ENCODE data around the gene PCDHGA1.
"Not testable (repeated sequence)": the region's sequence is repeated elsewhere in the genome, so short reads cannot be mapped to it uniquely, and the experiment has no call there.

Gene PCDHGA1

GRCh38 chr5:141349917-141350619, 19.8 kb downstream of the PCDHGA1 start, which contains the start of gene PCDHGB1:
TSS of gene PCDHGB1 (plus strand) at chr5:141350099. CDS start at chr5:141350261, 162 bp downstream.
- peak; percentile 13 for DNase-seq

GRCh38 chr5:141351591-141351990, 21.3 kb downstream of the PCDHGA1 start:
- no peak for DNase-seq

- no peak for DNase-seq
These were observed 24.7 kb downstream of the PCDHGA1 start, which contains the start of gene PCDHGA4 for GRCh38 chr5:141354900-141355469. TSS of gene PCDHGA4 (plus strand) at chr5:141355021. CDS start at chr5:141355108, 87 bp downstream.

GRCh38 chr5:141355641-141356040, 25.3 kb downstream of the PCDHGA1 start:
- DNase-seq, result no peak

GRCh38 chr5:141356133-141356532, 25.8 kb downstream of the PCDHGA1 start:
- no peak for DNase-seq

- DNase-seq, result no peak
These were observed 26.6 kb downstream of the PCDHGA1 start for GRCh38 chr5:141356950-141357349.

- DNase-seq, result no peak
These were observed 29.6 kb downstream of the PCDHGA1 start, which contains the start of gene PCDHGB2 for GRCh38 chr5:141359790-141360426. TSS of gene PCDHGB2 (plus strand) at chr5:141359994. CDS start at chr5:141360136, 142 bp downstream.

- DNase-seq, result no peak
These were observed 30.4 kb downstream of the PCDHGA1 start for GRCh38 chr5:141360685-141361084.

GRCh38 chr5:141362719-141363118, 32.4 kb downstream of the PCDHGA1 start:
- DNase-seq, result no peak

GRCh38 chr5:141363952-141364660, 33.8 kb downstream of the PCDHGA1 start, which contains the start of gene PCDHGA5:
TSS of gene PCDHGA5 (plus strand) at chr5:141364162. CDS start at chr5:141364331, 169 bp downstream.
- DNase-seq, result no peak

- no peak for DNase-seq
These were observed 35.9 kb downstream of the PCDHGA1 start for GRCh38 chr5:141366016-141366896.

- DNase-seq, result no peak
These were observed 39.9 kb downstream of the PCDHGA1 start, which contains the start of gene PCDHGB3 for GRCh38 chr5:141369994-141370848. TSS of gene PCDHGB3 (plus strand) at chr5:141370242. CDS start at chr5:141370395, 153 bp downstream.

GRCh38 chr5:141371572-141372475, 41.5 kb downstream of the PCDHGA1 start:
- no peak for DNase-seq

GRCh38 chr5:141373673-141374317, 43.5 kb downstream of the PCDHGA1 start, which contains the start of gene PCDHGA6:
TSS of gene PCDHGA6 (plus strand) at chr5:141373891. CDS start at chr5:141374084, 193 bp downstream.
- no peak for DNase-seq

- DNase-seq, result no peak
These were observed 44.3 kb downstream of the PCDHGA1 start for GRCh38 chr5:141374627-141375026.

GRCh38 chr5:141375444-141376155, 45.3 kb downstream of the PCDHGA1 start:
- DNase-seq, result not testable (repeated sequence)

- DNase-seq, result no peak
These were observed 52.4 kb downstream of the PCDHGA1 start, which contains the start of gene PCDHGA7 for GRCh38 chr5:141382469-141383294. TSS of gene PCDHGA7 (plus strand) at chr5:141382742. CDS start at chr5:141382900, 158 bp downstream.

Measured in NCI-H1092 treated with DMSO at 0.1 percent for 48 hours (cell line).